DMS79 treated with DMSO at 0.1 percent for 48 hours (cell line): ENCODE data around the gene LARGE2.

Experiments
- DNase-seq: peaks from one replicate; lab custom pipeline; 2025; lab: John Stamatoyannopoulos, UW

Gene LARGE2

GRCh38 chr11:45922425-45923082, at the start of gene LARGE2:
Gene LARGE2 (plus strand): TSS chr11:45922656. CDS start chr11:45922883, 227 bp downstream.
- peak; percentile 60 for DNase-seq

- no peak for DNase-seq
Measured at GRCh38 chr11:45876401-45876800, 46.1 kb upstream of the LARGE2 start.

GRCh38 chr11:45877221-45877620, 45.2 kb upstream of the LARGE2 start:
- no peak for DNase-seq

- DNase-seq, result no peak
Measured at GRCh38 chr11:45877845-45878244, 44.6 kb upstream of the LARGE2 start.

GRCh38 chr11:45879803-45880686, 42.4 kb upstream of the LARGE2 start:
- DNase-seq, result no peak

GRCh38 chr11:45880772-45881570, 41.5 kb upstream of the LARGE2 start:
- peak; percentile 25 for DNase-seq

- peak; percentile 17 for DNase-seq
Measured at GRCh38 chr11:45881708-45882368, 40.6 kb upstream of the LARGE2 start.

- no peak for DNase-seq
Measured at GRCh38 chr11:45884596-45885185, 37.8 kb upstream of the LARGE2 start.

- DNase-seq, result peak; percentile 64
Measured at GRCh38 chr11:45885274-45885920, 37.1 kb upstream of the LARGE2 start, which contains the start of gene MAPK8IP1. Gene MAPK8IP1 (plus strand): TSS chr11:45885651. CDS start chr11:45885821, 170 bp downstream.

GRCh38 chr11:45885921-45886721, 36.3 kb upstream of the LARGE2 start:
- peak; percentile 18 for DNase-seq

- DNase-seq, result no peak
Measured at GRCh38 chr11:45886816-45887520, 35.5 kb upstream of the LARGE2 start.

- DNase-seq, result no peak
Measured at GRCh38 chr11:45887587-45887986, 34.9 kb upstream of the LARGE2 start.

GRCh38 chr11:45889555-45889954, 32.9 kb upstream of the LARGE2 start:
- no peak for DNase-seq

- DNase-seq, result no peak
Measured at GRCh38 chr11:45889966-45890365, 32.5 kb upstream of the LARGE2 start.

- no peak for DNase-seq
Measured at GRCh38 chr11:45890886-45891550, 31.4 kb upstream of the LARGE2 start.

- no peak for DNase-seq
Measured at GRCh38 chr11:45892856-45893255, 29.6 kb upstream of the LARGE2 start.

- DNase-seq, result no peak
Measured at GRCh38 chr11:45894555-45895247, 27.8 kb upstream of the LARGE2 start.
